Pancreas (tissue), 10 donors: ENCODE results near the gene XYLT1. TPM values are rescaled to one million over a fixed set of nuclear protein-coding genes. Genes with fewer than 3 reads are reported as not detected.

Experiments
- ATAC-seq, 4 donors: fragments of 200-7000 bp; cut with Tn5 transposase; one replicate each; pipeline versions ENCODE4 v1.8.0 to v1.9.1; 2020; ENCODE audit warnings: mild to moderate bottlenecking in 4 of 4, moderate library complexity in 4 of 4
- DNase-seq, 6 donors: peaks; one replicate each; pipeline ENCODE4 v3.0.0-alpha.2; 2020
- FAIRE-seq: peaks from 2 replicates; lab custom pipeline; 2012; peaks lifted over from hg19 to GRCh38; lab: Jason Lieb, UNC
- H3K27ac ChIP-seq, 4 donors: fragments of 200-600 bp; sonication (generic); 1 replicate in 3 of 4; 2 replicates in 1 of 4; pipeline versions ENCODE4 v1.5.0 to v1.8.0; 2020
- H3K27me3 ChIP-seq, 4 donors: fragments of 200-600 bp; one replicate each; pipeline ENCODE4 v1.8.0; 2021
- H3K36me3 ChIP-seq, 3 donors: fragments of 200-600 bp; sonication (generic) in 1 of 3; one replicate each; pipeline versions ENCODE4 v1.5.0 to v1.8.0; 2020 to 2021
- H3K4me1 ChIP-seq, 3 donors: fragments of 200-600 bp; one replicate each; pipeline ENCODE4 v1.8.0; 2021
- H3K4me3 ChIP-seq, 4 donors: fragments of 200-600 bp; sonication (generic) in 2 of 4; one replicate each; pipeline versions ENCODE4 v1.5.0 to v1.8.0; 2020 to 2021
- H3K9me3 ChIP-seq, 4 donors: fragments of 200-600 bp; one replicate each; pipeline ENCODE4 v1.8.0; 2021
- WGBS, 2 donors: extraction: QIAGEN DNeasy Blood & Tissue Kit; methylation state at CpG; one replicate each; pipeline ENCODE4 v1.1.7; 2013; 5-methylcytosine and 5-hydroxymethylcytosine counted together
- intact Hi-C, 3 donors: fragments of 100-400 bp; cut with DNase I; formaldehyde crosslinking; loops; one replicate each; pipeline versions ENCODE4 v1.11.1 to v1.14.2; 2022
- polyA plus RNA-seq, 2 donors: library from polyadenylated mRNA; stranded (reverse); fragments of 200-250 nt; gene quantifications; one replicate each; pipeline ENCODE4 v1.2.3, GENCODE V29; 2013
- total RNA-seq, 6 donors: library from RNA; stranded (reverse); fragmentation: NEBNext Ultra II Directional in 4 of 6; extraction: Animal tissue kit (Norgen Biotek cat#: 25700) in 4 of 6; gene quantifications; one replicate each; pipeline versions ENCODE4 v1.2.1 to v1.2.4, GENCODE V29; 2021 to 2023
- TF ChIP-seq, protein P1 (sequence below), 4 donors: fragments of 200-600 bp; sonication (generic) in 3 of 4; IDR thresholded peaks; one replicate each; pipeline versions ENCODE4 v1.5.0 to v1.8.0; 2021; ENCODE audit warnings: antibody characterized with exemption in 4 of 4
- donor health status: healthy with polysubstance abuse.
- donor health status: DM: no; HTN: no; CAD: no; lungs with moderate emphysema.
- donor health status: DM: no; HTN: no; CAD: no.
- donor health status: control.
- donor health status: control.
- donor health status: Bipolar disorder and iron deficiency.
- donor health status: DM: yes; HTN: yes; CAD: no.
- donor health status: DM: no; HTN: no; CAD: no.
- donor health status: DM: no; HTN: no; CAD: no.
- donor health status: DM: yes; HTN: yes; CAD: no.

The XYLT1 gene
- total and polyA plus RNA-seq, 8 donors: 1.6 to 8.2 (median 4.6) TPM

DNA sequence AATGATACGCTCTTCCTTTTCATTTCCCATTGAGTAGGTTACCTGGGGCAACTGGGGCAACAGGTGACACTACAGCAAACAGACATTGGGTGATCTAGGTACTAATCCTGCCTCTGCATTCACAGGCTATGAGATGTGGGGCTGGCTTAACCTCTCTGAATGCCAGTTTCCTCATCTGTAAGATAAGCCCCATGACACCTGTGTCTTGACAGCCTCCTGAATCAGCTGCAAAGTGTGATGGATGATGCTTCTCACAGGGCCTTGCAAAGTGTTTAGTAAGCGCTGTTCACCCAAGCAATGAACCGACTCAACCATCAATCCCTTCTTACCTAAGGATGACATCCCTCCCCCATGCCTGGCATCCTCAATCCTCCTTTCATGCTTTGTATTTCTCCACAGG, 322.8 kb downstream of the XYLT1 start:
- intact Hi-C loops: no loop called here
- no peak overlapping the region for H3K27ac ChIP-seq
- H3K9me3 ChIP-seq: no peaks in the 10 kb centered on the region
- TF ChIP-seq, protein P1, sequence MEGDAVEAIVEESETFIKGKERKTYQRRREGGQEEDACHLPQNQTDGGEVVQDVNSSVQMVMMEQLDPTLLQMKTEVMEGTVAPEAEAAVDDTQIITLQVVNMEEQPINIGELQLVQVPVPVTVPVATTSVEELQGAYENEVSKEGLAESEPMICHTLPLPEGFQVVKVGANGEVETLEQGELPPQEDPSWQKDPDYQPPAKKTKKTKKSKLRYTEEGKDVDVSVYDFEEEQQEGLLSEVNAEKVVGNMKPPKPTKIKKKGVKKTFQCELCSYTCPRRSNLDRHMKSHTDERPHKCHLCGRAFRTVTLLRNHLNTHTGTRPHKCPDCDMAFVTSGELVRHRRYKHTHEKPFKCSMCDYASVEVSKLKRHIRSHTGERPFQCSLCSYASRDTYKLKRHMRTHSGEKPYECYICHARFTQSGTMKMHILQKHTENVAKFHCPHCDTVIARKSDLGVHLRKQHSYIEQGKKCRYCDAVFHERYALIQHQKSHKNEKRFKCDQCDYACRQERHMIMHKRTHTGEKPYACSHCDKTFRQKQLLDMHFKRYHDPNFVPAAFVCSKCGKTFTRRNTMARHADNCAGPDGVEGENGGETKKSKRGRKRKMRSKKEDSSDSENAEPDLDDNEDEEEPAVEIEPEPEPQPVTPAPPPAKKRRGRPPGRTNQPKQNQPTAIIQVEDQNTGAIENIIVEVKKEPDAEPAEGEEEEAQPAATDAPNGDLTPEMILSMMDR (IDR thresholded peaks at IDR 0.05): no peak
- H3K4me3 ChIP-seq: no peak overlapping the region
- DNase-seq (no peak), FAIRE-seq (no peak), ATAC-seq (no peak)
- 90 to 93% methylated on average over 3 of the region's 3 CpGs for WGBS, 2 donors
- H3K27me3 ChIP-seq: no peaks in the 10 kb centered on the region
- H3K36me3 ChIP-seq: no peaks in the 10 kb centered on the region
- H3K4me1 ChIP-seq: no peaks in the 10 kb centered on the region

- TF ChIP-seq, protein P1 (IDR thresholded peaks at IDR 0.05): no peak
- 94 to 100% methylated on average over 2 of the region's 2 CpGs for WGBS, 2 donors
- intact Hi-C loops: no loop called here
- no peaks in the 10 kb centered on the region for H3K27me3 ChIP-seq
- no peaks in the 10 kb centered on the region for H3K9me3 ChIP-seq
- FAIRE-seq (no peak), DNase-seq (no peak), ATAC-seq (no peak)
- H3K36me3 ChIP-seq: no peaks in the 10 kb centered on the region
- H3K27ac ChIP-seq: no peak overlapping the region
- no peak overlapping the region for H3K4me3 ChIP-seq
- no peaks in the 10 kb centered on the region for H3K4me1 ChIP-seq
Measured at GRCh38 chr16:17145029-17145428, 325.7 kb downstream of the XYLT1 start.

DNA sequence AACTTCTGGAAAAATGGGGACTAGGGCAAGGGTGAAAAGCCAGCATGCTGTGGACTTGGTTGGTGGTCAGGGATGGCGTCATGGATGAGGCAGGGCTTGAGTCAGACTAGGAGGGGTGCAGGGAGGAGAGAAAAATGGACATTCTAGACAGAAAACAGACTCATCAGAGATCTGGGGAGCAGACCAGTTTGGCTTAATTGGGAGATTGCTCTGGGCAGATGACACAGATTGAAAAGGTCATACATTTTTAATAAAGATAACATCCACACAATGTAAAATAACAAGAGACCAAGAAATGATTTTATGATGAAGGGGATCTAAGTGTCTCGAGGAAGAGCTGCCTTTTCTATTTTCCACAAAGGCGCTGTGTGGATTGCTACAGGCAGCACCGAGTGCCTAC, 326.3 kb downstream of the XYLT1 start:
- no peaks in the 10 kb centered on the region for H3K27me3 ChIP-seq
- FAIRE-seq (no peak), DNase-seq (no peak), ATAC-seq (no peak)
- no peak overlapping the region for H3K4me3 ChIP-seq
- H3K4me1 ChIP-seq: no peaks in the 10 kb centered on the region
- H3K27ac ChIP-seq: no peak overlapping the region
- no peaks in the 10 kb centered on the region for H3K9me3 ChIP-seq
- 86 to 96% methylated on average over 4 of the region's 4 CpGs for WGBS, 2 donors
- TF ChIP-seq, protein P1 (IDR thresholded peaks at IDR 0.05): no peak
- intact Hi-C loops: no loop called here
- H3K36me3 ChIP-seq: no peaks in the 10 kb centered on the region

GRCh38 chr16:17143546-17144419, 327.0 kb downstream of the XYLT1 start:
- no peaks in the 10 kb centered on the region for H3K4me1 ChIP-seq
- no peaks in the 10 kb centered on the region for H3K36me3 ChIP-seq
- no peaks in the 10 kb centered on the region for H3K27me3 ChIP-seq
- no peak for FAIRE-seq
- no peak for ATAC-seq
- WGBS, 2 donors: 80 to 90% methylated on average over 8 of the region's 8 CpGs
- no peak overlapping the region for H3K4me3 ChIP-seq
- DNase-seq: no peak
- H3K9me3 ChIP-seq: no peaks in the 10 kb centered on the region
- H3K27ac ChIP-seq: no peak overlapping the region
- TF ChIP-seq, protein P1 (IDR thresholded peaks at IDR 0.05): no peak
- intact Hi-C loops: no loop called here

DNA sequence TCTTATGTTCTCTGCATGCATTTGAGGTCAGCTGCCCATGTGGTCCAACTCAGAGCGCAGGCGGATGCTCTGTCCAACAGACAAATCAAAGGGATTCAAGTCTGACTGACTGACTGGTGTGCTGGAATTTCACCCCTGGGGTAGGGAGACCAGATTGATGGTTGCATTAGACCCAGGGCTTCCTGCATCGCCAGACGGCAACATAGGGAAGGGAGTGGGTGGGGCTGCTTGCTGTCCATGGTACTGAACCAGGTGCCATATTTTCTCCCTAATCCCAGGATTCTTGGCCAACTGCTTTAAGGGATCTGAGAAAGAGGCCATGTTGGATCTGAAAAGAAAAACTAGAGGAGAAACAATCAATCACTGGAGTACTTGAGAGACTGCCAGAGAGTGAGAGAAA, 332.0 kb downstream of the XYLT1 start:
- ATAC-seq: no peak
- TF ChIP-seq, protein P1 (IDR thresholded peaks at IDR 0.05): no peak
- no peak for DNase-seq
- H3K4me3 ChIP-seq: no peak overlapping the region
- H3K27me3 ChIP-seq: no peaks in the 10 kb centered on the region
- H3K36me3 ChIP-seq: no peaks in the 10 kb centered on the region
- intact Hi-C loops: no loop called here
- H3K4me1 ChIP-seq: no peaks in the 10 kb centered on the region
- no peak overlapping the region for H3K27ac ChIP-seq
- H3K9me3 ChIP-seq: no peaks in the 10 kb centered on the region
- no peak for FAIRE-seq
- 73 to 88% methylated on average over 4 of the region's 4 CpGs for WGBS, 2 donors
